Activated naive CD4-positive, alpha-beta T cell treated with anti-CD3 and anti-CD28 coated beads, Interleukin-2, amount 50 U/mL, for 24 hours (primary cell): Measurements from ENCODE around the gene SLC5A1.

Source experiments
- H3K27ac Mint-ChIP-seq: one replicate; pipeline ENCODE4 v1.8.0; 2021; ENCODE audit warnings: mild to moderate bottlenecking, mixed read lengths
- H3K27me3 Mint-ChIP-seq: one replicate; pipeline ENCODE4 v1.8.0; 2021; ENCODE audit warnings: mixed read lengths
- H3K36me3 Mint-ChIP-seq: one replicate; pipeline ENCODE4 v1.8.0; 2021; ENCODE audit warnings: mixed read lengths
- H3K4me1 Mint-ChIP-seq: one replicate; pipeline ENCODE4 v1.8.0; 2021; ENCODE audit warnings: mixed read lengths
- H3K4me3 Mint-ChIP-seq: one replicate; pipeline ENCODE4 v1.8.0; 2021; ENCODE audit warnings: mild to moderate bottlenecking, mixed read lengths
- H3K9me3 Mint-ChIP-seq: one replicate; pipeline ENCODE4 v1.8.0; 2021; ENCODE audit warnings: mixed read lengths

Gene SLC5A1

DNA sequence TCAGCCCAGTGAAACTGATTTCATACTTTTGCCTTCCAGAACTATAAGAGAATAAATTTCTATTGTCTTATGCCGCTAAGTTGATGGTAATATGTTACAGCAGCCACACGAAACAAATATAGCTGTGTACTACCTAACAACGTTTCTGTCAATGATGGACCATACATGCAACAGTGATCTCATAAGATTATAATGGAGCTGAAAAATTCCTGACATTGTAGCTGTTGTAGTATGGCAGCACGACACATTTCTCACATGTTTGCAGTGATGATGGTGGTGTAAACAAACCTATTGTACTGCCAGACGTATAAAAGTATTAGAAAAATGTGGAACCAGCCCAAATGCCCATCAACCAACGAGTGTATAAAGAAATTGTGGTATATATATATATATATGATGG is 5.8 kb upstream of the SLC5A1 start:
- Mint-ChIP-seq H3K27me3 (peaks cover 13% of the 10 kb centered on the region), H3K4me1 (no peaks in the 10 kb centered on the region), H3K4me3 (no peak overlapping the region), H3K27ac (no peak overlapping the region), H3K9me3 (no peaks in the 10 kb centered on the region), H3K36me3 (no peaks in the 10 kb centered on the region)

- H3K4me1 Mint-ChIP-seq = no peaks in the 10 kb centered on the region
- H3K4me3 Mint-ChIP-seq = no peak overlapping the region
- H3K9me3 Mint-ChIP-seq = no peaks in the 10 kb centered on the region
- no peak overlapping the region for H3K27ac Mint-ChIP-seq
- peaks cover 27% of the 10 kb centered on the region for H3K27me3 Mint-ChIP-seq
- no peaks in the 10 kb centered on the region for H3K36me3 Mint-ChIP-seq
Measured at GRCh38 chr22:32040324-32040904, 2.6 kb upstream of the SLC5A1 start.

GRCh38 chr22:32043391-32043790 is 330 bp downstream of the SLC5A1 start:
- H3K27me3 Mint-ChIP-seq = peaks cover 29% of the 10 kb centered on the region
- no peak overlapping the region for H3K4me3 Mint-ChIP-seq
- H3K4me1 Mint-ChIP-seq = no peaks in the 10 kb centered on the region
- no peaks in the 10 kb centered on the region for H3K9me3 Mint-ChIP-seq
- H3K36me3 Mint-ChIP-seq = no peaks in the 10 kb centered on the region
- no peak overlapping the region for H3K27ac Mint-ChIP-seq

DNA sequence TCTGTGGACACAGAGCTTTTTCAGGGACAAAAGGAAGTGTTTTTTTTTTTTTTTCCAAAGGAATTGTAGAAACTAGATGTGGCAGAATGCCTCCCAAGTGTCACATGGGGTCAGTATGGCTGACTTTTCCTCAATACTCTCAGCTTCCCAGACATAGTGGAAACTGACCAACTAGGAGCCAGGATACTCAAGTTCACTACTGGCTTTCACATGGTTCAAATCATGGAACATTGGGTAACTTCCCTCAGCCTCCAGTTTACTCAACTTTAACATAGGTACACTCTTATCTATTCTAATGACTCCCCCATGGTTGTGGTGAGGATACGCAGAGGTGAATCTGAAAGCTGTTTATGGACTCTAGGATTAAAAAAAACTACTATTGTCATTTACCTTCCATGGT is 1.4 kb downstream of the SLC5A1 start:
- Mint-ChIP-seq H3K4me3 (no peak overlapping the region), H3K27ac (no peak overlapping the region), H3K9me3 (no peaks in the 10 kb centered on the region), H3K4me1 (no peaks in the 10 kb centered on the region), H3K27me3 (peaks cover 29% of the 10 kb centered on the region), H3K36me3 (no peaks in the 10 kb centered on the region)

DNA sequence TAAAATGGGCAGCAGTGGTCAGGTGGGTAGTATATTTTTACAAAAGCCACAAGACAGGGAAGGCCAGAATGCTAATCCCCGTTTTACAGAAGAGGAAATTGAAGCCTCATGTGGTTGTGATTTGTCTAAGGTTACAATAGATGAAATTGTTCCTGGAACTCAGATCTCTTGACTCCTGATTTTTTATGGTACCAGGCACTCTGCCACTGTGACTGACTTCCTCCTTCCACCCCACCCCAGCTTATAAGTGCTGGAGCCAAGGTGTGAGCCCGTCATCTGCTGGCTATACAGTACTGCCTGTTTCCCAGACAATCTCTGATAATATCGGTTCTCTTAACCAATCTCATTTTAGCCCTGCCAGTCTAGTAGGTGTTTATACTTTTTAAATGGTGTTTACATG is 1.9 kb downstream of the SLC5A1 start:
- Mint-ChIP-seq H3K4me3 (no peak overlapping the region), H3K9me3 (no peaks in the 10 kb centered on the region), H3K36me3 (no peaks in the 10 kb centered on the region), H3K27ac (no peak overlapping the region), H3K27me3 (peaks cover 29% of the 10 kb centered on the region), H3K4me1 (no peaks in the 10 kb centered on the region)

DNA sequence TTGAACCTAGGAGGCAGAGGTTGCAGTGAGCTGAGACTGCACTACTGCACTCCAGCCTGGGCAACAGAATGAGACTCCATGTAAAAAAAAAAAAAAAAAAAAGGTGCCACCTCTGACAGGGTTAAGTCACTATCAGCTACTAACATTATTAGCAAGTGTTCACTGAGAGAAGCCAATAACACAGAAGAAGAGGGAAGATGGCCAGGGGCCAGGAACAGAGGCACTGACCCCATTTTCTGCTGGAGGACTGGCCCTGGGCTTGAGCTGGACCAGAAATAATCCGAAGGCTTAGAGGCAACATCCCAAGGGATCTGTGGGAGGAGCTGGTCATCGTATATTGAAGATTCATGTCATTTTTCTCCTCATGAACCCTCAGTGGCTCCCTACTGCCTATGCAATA is 5.0 kb downstream of the SLC5A1 start:
- peaks cover 20% of the 10 kb centered on the region for H3K27me3 Mint-ChIP-seq
- no peak overlapping the region for H3K27ac Mint-ChIP-seq
- H3K4me3 Mint-ChIP-seq = no peak overlapping the region
- no peaks in the 10 kb centered on the region for H3K9me3 Mint-ChIP-seq
- H3K36me3 Mint-ChIP-seq = no peaks in the 10 kb centered on the region
- H3K4me1 Mint-ChIP-seq = peaks cover 11% of the 10 kb centered on the region

- Mint-ChIP-seq H3K4me3 (no peak overlapping the region), H3K36me3 (no peaks in the 10 kb centered on the region), H3K4me1 (peaks cover 11% of the 10 kb centered on the region), H3K9me3 (no peaks in the 10 kb centered on the region), H3K27ac (no peak overlapping the region), H3K27me3 (peaks cover 8% of the 10 kb centered on the region)
Measured at GRCh38 chr22:32050678-32051515, 7.8 kb downstream of the SLC5A1 start.

- peaks cover 4% of the 10 kb centered on the region for H3K27me3 Mint-ChIP-seq
- no peaks in the 10 kb centered on the region for H3K36me3 Mint-ChIP-seq
- H3K4me1 Mint-ChIP-seq = peaks cover 11% of the 10 kb centered on the region
- no peak overlapping the region for H3K4me3 Mint-ChIP-seq
- no peak overlapping the region for H3K27ac Mint-ChIP-seq
- no peaks in the 10 kb centered on the region for H3K9me3 Mint-ChIP-seq
Measured at GRCh38 chr22:32052244-32052643, 9.2 kb downstream of the SLC5A1 start.

DNA sequence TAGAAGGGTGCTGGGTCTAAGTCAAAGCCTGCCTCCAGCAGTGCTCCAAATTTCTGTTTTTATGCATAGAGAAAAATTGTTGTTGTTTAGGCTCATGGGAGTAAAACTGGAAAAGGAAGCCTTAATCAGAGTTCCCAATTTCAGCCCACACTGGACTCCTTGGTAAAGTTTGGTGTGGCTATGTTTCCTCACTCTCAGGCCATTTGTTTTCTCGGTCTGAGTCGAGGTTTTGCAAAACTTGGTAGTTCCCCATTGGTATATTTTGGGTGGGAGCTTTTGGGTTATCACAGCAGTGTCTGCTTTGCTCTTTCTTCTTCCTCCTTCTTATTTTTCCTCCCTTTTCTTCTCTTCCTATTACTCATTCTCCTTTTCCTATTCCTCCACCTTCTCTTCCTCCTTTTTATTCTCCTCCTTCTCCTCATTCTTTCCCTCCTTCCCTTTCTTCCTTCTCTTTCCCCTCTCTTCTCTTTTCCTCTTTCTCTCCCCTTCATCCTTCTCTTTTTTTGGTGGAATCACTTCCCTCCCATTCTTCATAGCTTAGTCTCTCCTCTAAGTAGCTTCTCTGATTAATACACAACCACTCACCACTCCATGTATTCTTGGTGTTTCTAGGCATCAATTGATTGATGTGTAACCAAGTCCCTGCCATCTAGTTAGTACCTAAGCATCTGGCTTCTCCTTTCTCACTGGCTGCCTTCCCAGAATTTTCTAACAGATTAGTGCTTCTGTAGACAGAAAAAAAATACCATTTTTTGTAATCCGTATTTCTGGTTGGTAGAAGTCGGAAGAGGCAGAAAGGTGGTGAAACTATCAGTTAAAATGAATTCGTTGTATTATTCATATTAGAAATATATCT is 10.1 kb downstream of the SLC5A1 start:
- Mint-ChIP-seq H3K36me3 (no peaks in the 10 kb centered on the region), H3K27me3 (peaks cover 5% of the 10 kb centered on the region), H3K27ac (no peak overlapping the region), H3K4me1 (peaks cover 11% of the 10 kb centered on the region), H3K9me3 (no peaks in the 10 kb centered on the region), H3K4me3 (no peak overlapping the region)

DNA sequence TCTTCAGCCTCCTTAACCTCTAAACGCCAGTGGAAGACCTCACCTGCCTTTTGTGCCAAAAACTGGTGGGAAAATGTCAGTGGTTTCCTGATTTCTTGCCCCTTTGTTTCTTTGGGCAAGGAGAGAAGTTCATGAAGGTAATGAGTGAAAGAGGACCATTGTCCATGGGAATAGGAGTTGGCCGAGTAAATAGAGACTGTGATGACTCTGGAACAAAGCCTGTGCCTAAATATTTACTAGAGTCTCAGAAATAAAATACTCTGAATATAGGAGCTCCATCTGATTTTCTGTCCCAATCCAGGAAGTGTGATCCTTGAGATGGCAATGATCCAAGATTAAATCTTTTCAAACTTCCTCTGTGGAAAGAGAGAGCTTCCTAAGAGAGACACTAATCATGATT is 12.0 kb downstream of the SLC5A1 start:
- H3K36me3 Mint-ChIP-seq = no peaks in the 10 kb centered on the region
- H3K4me1 Mint-ChIP-seq = peaks cover 11% of the 10 kb centered on the region
- no peak overlapping the region for H3K4me3 Mint-ChIP-seq
- H3K27ac Mint-ChIP-seq = no peak overlapping the region
- H3K9me3 Mint-ChIP-seq = no peaks in the 10 kb centered on the region
- H3K27me3 Mint-ChIP-seq = peaks cover 3% of the 10 kb centered on the region

DNA sequence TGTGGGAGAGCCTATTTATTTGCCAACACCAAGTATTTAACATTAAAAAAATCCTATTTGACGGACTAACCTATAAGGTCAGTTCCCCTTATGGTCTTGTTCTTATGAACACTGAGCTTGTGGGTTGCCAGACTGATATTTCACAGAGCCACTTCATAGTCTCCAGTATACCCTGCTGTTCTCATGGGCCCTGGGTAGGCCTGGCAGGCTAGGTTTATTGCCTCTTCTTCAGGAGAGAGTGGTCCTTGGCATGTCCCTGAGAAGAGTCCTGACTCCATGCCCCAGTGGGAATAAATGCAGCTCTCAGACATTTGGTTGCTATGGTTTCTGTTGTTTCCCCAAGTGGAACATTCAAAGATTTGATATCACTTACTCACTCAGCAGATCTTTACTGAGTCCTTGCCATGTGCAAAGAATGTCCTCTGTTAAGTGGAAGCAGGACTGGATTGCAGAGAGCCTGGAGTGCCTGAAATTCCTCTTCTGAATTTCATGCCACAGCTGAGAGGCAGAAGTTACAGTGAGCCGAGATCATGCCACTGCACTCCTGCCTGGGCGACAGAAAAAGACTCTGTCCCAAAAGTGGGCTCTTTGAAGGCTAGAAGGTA is 15.7 kb downstream of the SLC5A1 start:
- Mint-ChIP-seq H3K27ac (no peak overlapping the region), H3K27me3 (peaks cover 1% of the 10 kb centered on the region), H3K4me3 (no peak overlapping the region), H3K4me1 (no peaks in the 10 kb centered on the region), H3K9me3 (no peaks in the 10 kb centered on the region), H3K36me3 (no peaks in the 10 kb centered on the region)

DNA sequence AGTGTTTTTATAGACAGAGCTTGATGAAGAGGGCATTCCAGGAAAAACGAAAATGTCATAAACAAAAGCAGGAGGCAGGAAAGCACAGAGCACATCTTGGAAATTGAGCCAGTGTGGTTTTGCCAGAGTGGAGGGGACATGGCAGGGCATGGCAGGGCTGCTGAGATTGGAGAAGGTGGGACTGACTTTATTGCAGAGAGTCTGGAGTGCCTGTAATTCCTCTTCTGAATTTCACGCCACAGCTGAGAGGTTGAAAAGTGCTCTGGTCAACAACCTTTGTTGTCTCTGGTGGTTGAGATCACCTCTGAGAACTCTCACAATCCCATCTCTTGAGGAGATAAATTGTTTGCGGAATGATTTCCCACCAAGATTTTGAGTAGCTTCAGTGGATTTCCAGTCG is 16.4 kb downstream of the SLC5A1 start:
- Mint-ChIP-seq H3K9me3 (no peaks in the 10 kb centered on the region), H3K4me1 (no peaks in the 10 kb centered on the region), H3K4me3 (no peak overlapping the region), H3K36me3 (no peaks in the 10 kb centered on the region), H3K27me3 (peaks cover 1% of the 10 kb centered on the region), H3K27ac (no peak overlapping the region)

DNA sequence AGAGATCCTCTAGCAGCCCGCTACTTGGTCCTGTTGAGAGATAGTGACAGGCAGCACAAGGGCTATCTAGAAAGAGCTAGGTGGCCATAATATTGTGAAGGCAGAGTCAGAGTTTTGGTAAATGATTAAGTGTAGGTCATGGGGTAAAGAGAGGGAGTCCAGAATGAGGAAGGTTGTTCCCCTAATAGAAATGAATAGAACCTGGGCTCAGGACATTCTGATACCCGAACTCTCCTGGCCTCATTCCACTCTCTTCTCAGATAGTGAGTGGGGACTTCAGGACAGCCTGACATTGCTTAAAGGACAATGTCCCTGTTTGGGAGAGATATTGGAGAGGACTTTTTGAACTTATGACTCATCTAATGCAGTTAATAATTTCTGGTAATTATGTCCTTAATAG is 20.6 kb downstream of the SLC5A1 start:
- no peak overlapping the region for H3K4me3 Mint-ChIP-seq
- no peaks in the 10 kb centered on the region for H3K9me3 Mint-ChIP-seq
- no peaks in the 10 kb centered on the region for H3K27me3 Mint-ChIP-seq
- no peaks in the 10 kb centered on the region for H3K36me3 Mint-ChIP-seq
- no peak overlapping the region for H3K27ac Mint-ChIP-seq
- H3K4me1 Mint-ChIP-seq = no peaks in the 10 kb centered on the region

GRCh38 chr22:32066820-32067219 is 23.8 kb downstream of the SLC5A1 start:
- H3K9me3 Mint-ChIP-seq = no peaks in the 10 kb centered on the region
- no peaks in the 10 kb centered on the region for H3K4me1 Mint-ChIP-seq
- H3K27me3 Mint-ChIP-seq = peaks cover 3% of the 10 kb centered on the region
- H3K4me3 Mint-ChIP-seq = no peak overlapping the region
- H3K36me3 Mint-ChIP-seq = no peaks in the 10 kb centered on the region
- H3K27ac Mint-ChIP-seq = no peak overlapping the region

GRCh38 chr22:32067613-32068012 is 24.6 kb downstream of the SLC5A1 start:
- H3K4me3 Mint-ChIP-seq = no peak overlapping the region
- no peaks in the 10 kb centered on the region for H3K9me3 Mint-ChIP-seq
- H3K36me3 Mint-ChIP-seq = no peaks in the 10 kb centered on the region
- H3K27me3 Mint-ChIP-seq = peaks cover 3% of the 10 kb centered on the region
- no peak overlapping the region for H3K27ac Mint-ChIP-seq
- H3K4me1 Mint-ChIP-seq = no peaks in the 10 kb centered on the region
